Measurements from ENCODE around the gene NUP214. TPM values are rescaled to one million over a fixed set of nuclear protein-coding genes. Genes with fewer than 3 reads are reported as not detected.
"Not testable (repeated sequence)": the region's sequence is repeated elsewhere in the genome, so short reads cannot be mapped to it uniquely, and the experiment has no call there.

NUP214 gene
- total and polyA plus RNA-seq, 7 donors: 11.8 to 28.1 (median 20.1) TPM

DNA sequence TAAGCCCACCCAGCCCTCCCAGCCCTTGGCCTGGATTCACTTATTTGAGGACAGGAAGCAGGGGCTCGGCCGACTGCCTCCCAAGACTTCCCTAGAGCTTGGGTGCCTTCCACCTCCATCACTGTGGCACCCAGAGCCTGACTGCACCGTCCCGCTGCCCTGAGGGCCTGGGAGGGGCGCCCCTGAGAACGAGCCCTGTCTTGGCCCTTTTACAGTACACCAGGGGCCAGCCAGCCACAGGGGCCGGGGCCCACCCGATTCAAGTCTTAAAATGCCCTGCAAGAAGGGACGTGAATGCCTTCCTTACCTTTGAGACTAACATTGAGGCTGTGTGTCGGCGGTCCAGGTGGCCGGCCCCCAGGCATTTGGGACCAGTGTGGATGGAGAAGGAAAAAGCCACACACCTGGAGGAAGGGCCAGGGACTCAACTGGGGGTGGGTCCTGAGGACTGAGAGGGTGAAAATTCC lies 134.1 kb downstream of the NUP214 start:
- DNase-seq: no peak
- intact Hi-C loops (cut with DNase I): loop anchor here in 1 of 2 donors (5.0 kb wide), 1 partner anchor 78 kb away; no protein-coding TSS in a partner anchor
- Histone ChIP-seq H3K9me3 (no peaks in the 10 kb centered on the region), H3K36me3 (ENCODE audit: insufficient read depth in 1 of 2, low read depth in 1 of 2) (peaks cover 0 to 43% of the 10 kb centered on the region in 2 donors), H3K4me3 (no peak overlapping the region), H3K27me3 (ENCODE audit: insufficient read depth in 3 of 3, low read length in 2 of 3) (no peaks in the 10 kb centered on the region), H3K4me1 (peaks cover 43% of the 10 kb centered on the region), H3K27ac (no peak overlapping the region)
- WGBS, 3 donors: 92 to 94% (median 93%) methylated on average over 12 of the region's 12 CpGs
- TF ChIP-seq, protein P1, sequence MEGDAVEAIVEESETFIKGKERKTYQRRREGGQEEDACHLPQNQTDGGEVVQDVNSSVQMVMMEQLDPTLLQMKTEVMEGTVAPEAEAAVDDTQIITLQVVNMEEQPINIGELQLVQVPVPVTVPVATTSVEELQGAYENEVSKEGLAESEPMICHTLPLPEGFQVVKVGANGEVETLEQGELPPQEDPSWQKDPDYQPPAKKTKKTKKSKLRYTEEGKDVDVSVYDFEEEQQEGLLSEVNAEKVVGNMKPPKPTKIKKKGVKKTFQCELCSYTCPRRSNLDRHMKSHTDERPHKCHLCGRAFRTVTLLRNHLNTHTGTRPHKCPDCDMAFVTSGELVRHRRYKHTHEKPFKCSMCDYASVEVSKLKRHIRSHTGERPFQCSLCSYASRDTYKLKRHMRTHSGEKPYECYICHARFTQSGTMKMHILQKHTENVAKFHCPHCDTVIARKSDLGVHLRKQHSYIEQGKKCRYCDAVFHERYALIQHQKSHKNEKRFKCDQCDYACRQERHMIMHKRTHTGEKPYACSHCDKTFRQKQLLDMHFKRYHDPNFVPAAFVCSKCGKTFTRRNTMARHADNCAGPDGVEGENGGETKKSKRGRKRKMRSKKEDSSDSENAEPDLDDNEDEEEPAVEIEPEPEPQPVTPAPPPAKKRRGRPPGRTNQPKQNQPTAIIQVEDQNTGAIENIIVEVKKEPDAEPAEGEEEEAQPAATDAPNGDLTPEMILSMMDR (IDR thresholded peaks at IDR 0.05): no peak
- no peak for ATAC-seq

DNA sequence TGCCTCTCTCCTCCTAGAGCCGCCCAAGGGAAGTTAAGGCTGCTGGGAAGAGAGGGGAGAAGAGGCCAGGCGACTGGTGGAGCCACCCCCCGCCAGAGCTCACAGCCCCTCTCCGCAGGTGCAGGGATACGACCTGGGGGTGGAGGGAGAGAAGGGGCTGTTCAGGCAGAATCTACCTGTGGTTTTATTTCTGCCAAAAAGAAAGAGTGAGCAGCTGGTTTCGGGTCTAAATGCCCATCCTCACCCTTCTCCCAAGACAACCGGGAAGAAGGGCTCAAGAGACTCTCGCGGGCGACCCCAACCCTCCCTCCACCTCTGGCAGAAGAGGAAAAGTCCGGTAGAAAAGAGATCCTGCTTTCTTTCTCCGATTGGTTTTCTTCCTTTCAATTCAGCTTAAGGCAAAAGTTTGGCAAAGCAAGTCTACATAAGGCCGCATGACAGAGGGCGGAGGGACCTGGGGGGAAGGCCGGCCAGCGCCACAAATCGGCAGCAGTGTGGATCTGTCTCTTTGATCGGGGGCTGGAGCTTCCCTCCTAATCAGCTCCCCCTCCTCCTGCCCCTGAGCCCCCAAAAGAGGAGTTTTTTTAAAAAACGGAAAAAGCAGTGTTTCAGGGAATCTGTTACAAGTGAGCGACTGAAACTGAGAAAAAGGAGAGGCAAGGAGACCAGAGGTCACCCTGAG lies 134.7 kb downstream of the NUP214 start:
- no peaks in the 10 kb centered on the region for H3K27me3 ChIP-seq (ENCODE audit: insufficient read depth in 3 of 3, low read length in 2 of 3)
- ATAC-seq (no peak), DNase-seq (no peak)
- no peaks in the 10 kb centered on the region for H3K9me3 ChIP-seq
- H3K36me3 ChIP-seq (ENCODE audit: insufficient read depth in 1 of 2, low read depth in 1 of 2): peaks cover 0 to 43% of the 10 kb centered on the region in 2 donors
- H3K4me3 ChIP-seq: no peak overlapping the region
- TF ChIP-seq, protein P1 (IDR thresholded peaks at IDR 0.05): no peak
- H3K27ac ChIP-seq: no peak overlapping the region
- peaks cover 37% of the 10 kb centered on the region for H3K4me1 ChIP-seq
- intact Hi-C loops (cut with DNase I): loop anchor here in 1 of 2 donors (5.0 kb wide), 1 partner anchor 77 kb away; no protein-coding TSS in a partner anchor
- WGBS, 3 donors: 83 to 87% (median 84%) methylated on average over 20 of the region's 20 CpGs

DNA sequence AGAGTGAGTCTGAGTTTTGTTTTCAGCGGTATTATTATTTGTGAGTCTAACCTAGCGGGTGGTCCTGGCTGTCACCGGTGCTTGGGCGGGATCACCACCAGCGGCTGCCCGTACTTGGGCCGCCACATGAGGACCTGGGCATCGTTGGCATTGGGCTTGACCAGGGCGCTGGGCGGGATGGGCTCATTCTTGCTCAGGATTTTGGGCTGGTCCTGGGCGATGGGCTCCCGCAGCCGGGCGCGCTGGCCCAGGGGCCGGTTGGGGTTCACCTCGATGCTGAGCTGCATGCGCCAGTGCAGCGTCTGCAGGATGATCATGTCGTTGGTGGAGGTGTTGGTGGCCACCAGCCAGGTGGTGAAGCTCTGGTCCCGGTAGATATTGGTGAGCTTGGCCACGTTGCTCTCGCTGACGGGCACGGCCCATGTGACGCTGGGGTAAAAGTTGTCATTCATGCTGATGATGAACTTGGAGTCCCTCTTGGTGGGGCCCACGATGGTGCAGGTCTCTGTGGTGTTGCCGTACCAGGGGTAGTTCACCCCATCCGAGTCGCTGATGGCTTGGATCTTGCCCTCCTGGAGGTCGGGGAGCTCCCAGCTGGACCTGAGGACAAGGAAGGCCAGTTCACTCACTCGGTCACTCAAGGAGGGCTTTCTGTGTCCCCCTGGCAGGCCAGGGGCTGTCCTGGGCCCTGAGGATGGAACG lies 135.5 kb downstream of the NUP214 start:
- no peak for DNase-seq
- Histone ChIP-seq H3K4me3 (no peak overlapping the region), H3K36me3 (ENCODE audit: insufficient read depth in 1 of 2, low read depth in 1 of 2) (peaks cover 0 to 43% of the 10 kb centered on the region in 2 donors), H3K27ac (no peak overlapping the region), H3K27me3 (ENCODE audit: insufficient read depth in 3 of 3, low read length in 2 of 3) (no peaks in the 10 kb centered on the region), H3K9me3 (no peaks in the 10 kb centered on the region), H3K4me1 (peaks cover 32% of the 10 kb centered on the region)
- ATAC-seq: no peak
- TF ChIP-seq, protein P1 (IDR thresholded peaks at IDR 0.05): no peak
- 92 to 94% (median 93%) methylated on average over 33 of the region's 33 CpGs for WGBS, 3 donors
- intact Hi-C loops (cut with DNase I): no loop called here

DNA sequence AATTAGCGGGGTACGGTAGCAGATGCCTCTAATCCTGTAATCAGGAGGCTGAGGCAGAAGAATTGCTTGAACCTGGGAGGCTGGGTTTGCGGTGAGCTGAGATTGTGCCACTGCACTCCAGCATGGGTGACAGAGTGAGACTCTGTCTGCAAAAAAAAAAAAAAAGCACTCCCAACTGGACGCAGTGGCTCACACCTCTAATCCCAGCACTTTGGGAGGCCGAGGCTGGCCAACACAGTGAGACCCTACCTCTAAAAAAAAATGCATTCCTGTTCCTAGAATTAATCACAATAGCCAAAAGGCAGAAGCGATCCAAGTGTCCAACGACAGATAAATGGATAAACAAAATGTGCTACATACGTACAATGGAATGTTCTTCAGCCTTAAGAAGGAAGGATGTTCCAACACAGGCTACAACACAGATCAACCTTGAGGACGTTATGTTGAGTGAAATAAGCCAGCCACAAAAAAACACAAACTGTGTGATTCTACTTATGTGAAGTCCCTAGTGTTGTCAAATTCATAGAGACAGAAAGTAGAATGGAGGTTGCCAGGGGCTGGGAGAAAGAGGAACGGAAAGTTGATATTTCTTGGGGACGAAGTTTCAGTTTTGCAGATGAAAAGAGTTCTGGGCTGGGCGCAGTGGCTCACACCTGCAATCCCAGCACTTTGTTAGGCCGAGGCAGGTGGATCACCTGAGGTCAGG lies 137.1 kb downstream of the NUP214 start:
- peak overlapping the region; percentile 73 for H3K27ac ChIP-seq
- peaks cover 0 to 43% of the 10 kb centered on the region in 2 donors for H3K36me3 ChIP-seq (ENCODE audit: insufficient read depth in 1 of 2, low read depth in 1 of 2)
- no peaks in the 10 kb centered on the region for H3K9me3 ChIP-seq
- peaks cover 34% of the 10 kb centered on the region for H3K4me1 ChIP-seq
- H3K27me3 ChIP-seq (ENCODE audit: insufficient read depth in 3 of 3, low read length in 2 of 3): no peaks in the 10 kb centered on the region
- DNase-seq (no peak), ATAC-seq (no peak)
- WGBS, 3 donors: 82 to 87% (median 87%) methylated on average over 13 of the region's 13 CpGs
- intact Hi-C loops (cut with DNase I): no loop called here
- TF ChIP-seq, protein P1 (IDR thresholded peaks at IDR 0.05): no peak
- H3K4me3 ChIP-seq: no peak overlapping the region

DNA sequence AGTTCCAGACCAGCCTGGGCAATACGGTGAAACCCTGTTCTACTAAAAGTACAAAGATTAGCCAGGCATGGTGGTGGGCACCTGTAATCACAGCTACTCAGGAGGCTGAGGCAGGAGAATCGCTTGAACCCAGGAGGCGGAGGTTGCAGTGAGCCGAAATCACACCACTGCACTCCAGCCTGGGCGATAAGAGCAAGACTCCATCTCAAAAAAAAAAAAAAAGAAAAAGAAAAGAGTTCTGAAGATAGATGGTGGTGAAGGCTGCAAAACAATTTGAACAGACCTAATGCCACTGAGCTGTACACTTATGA lies 137.6 kb downstream of the NUP214 start:
- ATAC-seq; H3K27me3 ChIP-seq (ENCODE audit: insufficient read depth in 3 of 3, low read length in 2 of 3); H3K4me3 ChIP-seq; H3K9me3 ChIP-seq; DNase-seq; intact Hi-C loops (cut with DNase I): not testable (repeated sequence)
- Histone ChIP-seq H3K36me3 (ENCODE audit: insufficient read depth in 1 of 2, low read depth in 1 of 2) (peaks cover 0 to 43% of the 10 kb centered on the region in 2 donors), H3K4me1 (peaks cover 29% of the 10 kb centered on the region), H3K27ac (peak overlapping the region; percentile 73)
- 90 to 94% (median 93%) methylated on average over 4 to 5 of the region's 5 CpGs for WGBS, 3 donors
